ENCODE measurements around the gene MAP2K1. TPM values are rescaled to one million over a fixed set of nuclear protein-coding genes. Genes with fewer than 3 reads are reported as not detected.
A peak's percentile ranks its signal among the peaks of the same experiment; 100 is the strongest.
"Not testable (repeated sequence)": the region's sequence is repeated elsewhere in the genome, so short reads cannot be mapped to it uniquely, and the experiment has no call there.

MAP2K1 gene
- total RNA-seq, 4 donors from 2014 or later = 29.0 to 53.4 (median 45.3) TPM

- peaks cover 0 to 13% (median 0%) of the 10 kb centered on the region in 3 donors for H3K36me3 ChIP-seq
- H3K4me1 ChIP-seq = peaks cover 0 to under 1% (median 0%) of the 10 kb centered on the region in 3 donors
- no peak overlapping the region for H3K4me3 ChIP-seq
- no peak overlapping the region for H3K27ac ChIP-seq
- TF ChIP-seq POLR2A (IDR thresholded peaks at IDR 0.05) = no peak
- TF ChIP-seq, protein P1, sequence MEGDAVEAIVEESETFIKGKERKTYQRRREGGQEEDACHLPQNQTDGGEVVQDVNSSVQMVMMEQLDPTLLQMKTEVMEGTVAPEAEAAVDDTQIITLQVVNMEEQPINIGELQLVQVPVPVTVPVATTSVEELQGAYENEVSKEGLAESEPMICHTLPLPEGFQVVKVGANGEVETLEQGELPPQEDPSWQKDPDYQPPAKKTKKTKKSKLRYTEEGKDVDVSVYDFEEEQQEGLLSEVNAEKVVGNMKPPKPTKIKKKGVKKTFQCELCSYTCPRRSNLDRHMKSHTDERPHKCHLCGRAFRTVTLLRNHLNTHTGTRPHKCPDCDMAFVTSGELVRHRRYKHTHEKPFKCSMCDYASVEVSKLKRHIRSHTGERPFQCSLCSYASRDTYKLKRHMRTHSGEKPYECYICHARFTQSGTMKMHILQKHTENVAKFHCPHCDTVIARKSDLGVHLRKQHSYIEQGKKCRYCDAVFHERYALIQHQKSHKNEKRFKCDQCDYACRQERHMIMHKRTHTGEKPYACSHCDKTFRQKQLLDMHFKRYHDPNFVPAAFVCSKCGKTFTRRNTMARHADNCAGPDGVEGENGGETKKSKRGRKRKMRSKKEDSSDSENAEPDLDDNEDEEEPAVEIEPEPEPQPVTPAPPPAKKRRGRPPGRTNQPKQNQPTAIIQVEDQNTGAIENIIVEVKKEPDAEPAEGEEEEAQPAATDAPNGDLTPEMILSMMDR (IDR thresholded peaks at IDR 0.05) = no peak
- DNase-seq = no peak
- intact Hi-C loops (cut with DNase I) = no loop called here
- WGBS, 2 donors = 77 to 85% methylated on average over 2 of the region's 2 CpGs
- no peaks in the 10 kb centered on the region for H3K9me3 ChIP-seq
- H3K27me3 ChIP-seq = no peaks in the 10 kb centered on the region
Measured at GRCh38 chr15:66454143-66454542, 67.4 kb downstream of the MAP2K1 start.

DNA sequence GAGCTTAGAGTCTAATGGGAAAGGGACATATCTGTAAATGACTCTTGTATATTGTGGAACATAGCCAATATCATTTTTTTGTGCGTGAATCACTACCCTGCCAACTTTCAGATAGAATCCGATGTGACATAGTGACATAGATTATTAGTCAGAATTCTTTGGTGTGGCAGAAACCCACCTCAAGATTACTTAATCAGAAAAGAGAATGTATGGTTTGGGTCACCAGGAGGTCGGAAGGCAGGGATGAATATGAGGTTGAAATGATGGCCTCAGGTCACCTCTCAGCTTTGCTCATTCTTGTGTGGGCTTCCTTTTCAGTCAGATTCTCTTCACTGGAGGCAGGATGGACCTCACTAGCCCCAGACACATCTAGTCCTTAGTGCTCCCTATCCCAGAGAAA, 69.5 kb downstream of the MAP2K1 start:
- Histone ChIP-seq H3K4me1 (peaks cover 9 to 22% (median 12%) of the 10 kb centered on the region in 3 donors), H3K27me3 (no peaks in the 10 kb centered on the region), H3K27ac (no peak overlapping the region), H3K36me3 (peaks cover 0 to 9% (median 0%) of the 10 kb centered on the region in 3 donors), H3K9me3 (no peaks in the 10 kb centered on the region), H3K4me3 (no peak overlapping the region)
- no peak for DNase-seq
- intact Hi-C loops (cut with DNase I) = no loop called here
- 58 to 63% methylated on average over 3 of the region's 3 CpGs for WGBS, 2 donors
- TF ChIP-seq POLR2A (IDR thresholded peaks at IDR 0.05) = no peak
- TF ChIP-seq, protein P1 (IDR thresholded peaks at IDR 0.05) = no peak

DNA sequence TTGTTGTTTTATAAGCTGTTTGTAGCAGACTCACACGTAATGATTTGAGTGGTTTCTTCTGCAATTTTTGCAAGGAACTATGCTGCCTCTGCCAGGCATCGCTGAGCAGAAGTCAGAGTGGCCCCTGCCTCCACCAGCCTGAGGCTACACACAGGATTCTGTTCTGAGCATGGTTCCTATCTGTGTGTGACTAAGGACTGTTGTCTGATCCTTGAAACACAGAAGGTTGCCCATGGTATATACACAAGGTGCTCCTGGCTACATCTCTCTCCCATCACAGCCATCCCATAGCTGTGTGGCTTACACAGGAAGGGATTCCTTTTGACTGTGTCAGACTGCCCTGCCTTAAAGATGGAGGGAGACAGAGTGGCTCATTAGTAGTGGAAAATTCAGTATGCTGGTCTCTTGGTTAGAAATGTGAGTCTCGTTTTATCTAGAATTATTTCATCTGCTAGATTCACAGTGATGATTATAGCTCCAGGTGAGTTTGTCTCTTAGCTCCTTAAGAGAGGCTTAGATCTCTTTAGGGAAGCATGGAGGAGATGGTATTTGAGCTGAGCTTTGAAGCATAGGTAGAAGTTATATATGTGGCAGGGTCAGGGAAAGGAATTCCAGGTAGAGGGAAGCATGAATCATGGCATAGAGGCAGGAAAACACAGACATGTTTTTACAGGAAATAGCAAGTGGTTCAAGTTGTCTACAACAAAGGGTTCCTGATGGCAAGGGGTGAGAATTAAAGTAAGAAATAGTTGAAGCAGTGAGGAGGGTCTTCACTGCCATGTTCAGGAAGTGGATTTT, 73.3 kb downstream of the MAP2K1 start:
- intact Hi-C loops (cut with DNase I) = no loop called here
- DNase-seq = no peak
- H3K36me3 ChIP-seq = no peaks in the 10 kb centered on the region
- peak overlapping the region in 3 of 4 donors; percentile 14 to 19 (median 16) for H3K27ac ChIP-seq
- TF ChIP-seq, protein P1 (IDR thresholded peaks at IDR 0.05) = no peak
- no peak for TF ChIP-seq POLR2A (IDR thresholded peaks at IDR 0.05)
- no peaks in the 10 kb centered on the region for H3K27me3 ChIP-seq
- peaks cover 11 to 39% (median 16%) of the 10 kb centered on the region in 3 donors for H3K4me1 ChIP-seq
- no peak overlapping the region for H3K4me3 ChIP-seq
- no peaks in the 10 kb centered on the region for H3K9me3 ChIP-seq
- 53 to 69% methylated on average over 3 of the region's 3 CpGs for WGBS, 2 donors

DNA sequence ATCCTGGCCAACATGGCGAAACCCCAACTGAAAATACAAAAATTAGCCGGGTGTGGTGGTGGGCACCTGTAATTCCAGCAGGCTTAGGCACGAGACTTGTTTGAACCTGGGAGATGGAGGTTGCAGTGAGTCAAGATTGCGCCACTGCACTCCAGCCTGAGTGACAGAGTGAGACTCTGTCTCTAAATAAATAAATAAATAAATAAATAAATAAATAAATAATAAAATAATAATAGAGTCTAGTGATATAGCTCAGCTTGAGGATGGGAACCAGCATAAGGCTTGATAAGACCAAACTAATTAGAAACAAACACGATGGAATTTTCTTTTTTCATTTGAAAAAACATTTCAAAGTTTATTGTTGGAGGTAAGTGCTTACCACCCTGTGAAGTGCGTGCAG, 74.6 kb downstream of the MAP2K1 start:
- H3K36me3 ChIP-seq; H3K9me3 ChIP-seq; H3K4me3 ChIP-seq; intact Hi-C loops (cut with DNase I); DNase-seq; H3K27me3 ChIP-seq: not testable (repeated sequence)
- WGBS, 2 donors = 76 to 82% methylated on average over 4 to 6 of the region's 6 CpGs
- H3K4me1 ChIP-seq = peaks cover 11 to 47% (median 16%) of the 10 kb centered on the region in 3 donors
- H3K27ac ChIP-seq = peak overlapping the region in 3 of 4 donors; percentile 48 to 63 (median 60)

DNA sequence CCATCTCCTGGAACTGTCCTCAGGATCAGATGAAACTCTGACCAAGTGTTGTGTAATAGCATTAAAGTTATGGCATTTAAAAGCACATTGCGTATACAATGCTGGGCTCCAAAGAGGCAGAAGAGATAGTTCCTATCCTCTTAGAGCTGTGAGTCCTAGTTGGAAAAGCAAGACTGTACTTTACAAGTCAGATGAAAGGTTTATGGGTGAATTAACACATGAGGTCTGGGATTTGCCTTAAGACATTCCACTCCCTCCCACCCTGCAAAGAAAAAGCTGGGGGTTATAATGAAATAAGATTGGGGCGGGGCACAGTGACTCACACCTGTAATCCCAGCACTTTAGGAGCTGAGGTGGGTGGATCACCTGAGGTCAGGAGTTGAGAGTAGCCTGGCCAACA, 75.2 kb downstream of the MAP2K1 start:
- Histone ChIP-seq H3K4me1 (peaks cover 11 to 53% (median 16%) of the 10 kb centered on the region in 3 donors), H3K36me3 (no peaks in the 10 kb centered on the region), H3K27ac (peak overlapping the region in 3 of 4 donors; percentile 48 to 63 (median 60)), H3K27me3 (no peaks in the 10 kb centered on the region), H3K9me3 (no peaks in the 10 kb centered on the region), H3K4me3 (no peak overlapping the region)
- WGBS, 2 donors = 36 to 69% methylated on average over 2 of the region's 2 CpGs
- no peak for DNase-seq
- TF ChIP-seq POLR2A (IDR thresholded peaks at IDR 0.05) = no peak
- TF ChIP-seq, protein P1 (IDR thresholded peaks at IDR 0.05) = no peak
- intact Hi-C loops (cut with DNase I) = no loop called here
